ENCODE results near the gene TIMM22. TPM values are rescaled to one million over a fixed set of nuclear protein-coding genes. Genes with fewer than 3 reads are reported as not detected.
"Not testable (repeated sequence)": the region's sequence is repeated elsewhere in the genome, so short reads cannot be mapped to it uniquely, and the experiment has no call there.

TIMM22 gene
- total and polyA plus RNA-seq, 2 donors from 2014 or later: 14.6 to 17.3 TPM

- no peaks in the 10 kb centered on the region for H3K36me3 ChIP-seq (ENCODE audit: control insufficient read depth in 2 of 3, insufficient read depth in 3 of 3, low read length in 3 of 3)
- intact Hi-C loops (cut with DNase I): no loop called here
- no peak overlapping the region for H3K4me3 ChIP-seq (ENCODE audit: low read length in 3 of 3)
- H3K4me1 ChIP-seq (ENCODE audit: control insufficient read depth in 2 of 3, insufficient read depth in 2 of 3, low read depth in 1 of 3, low read length in 3 of 3): no peaks in the 10 kb centered on the region
- no peaks in the 10 kb centered on the region for H3K9me3 ChIP-seq (ENCODE audit: control insufficient read depth in 2 of 3, insufficient read depth in 1 of 3, low read length in 3 of 3)
- no peak overlapping the region for H3K9ac ChIP-seq (ENCODE audit: low read length in 3 of 3)
- no peak for FAIRE-seq
- peak in 1 of 5 donors; percentile 26 for DNase-seq
- no peaks in the 10 kb centered on the region for H3K27me3 ChIP-seq (ENCODE audit: control insufficient read depth, insufficient read depth, low read length)
- no peak for TF ChIP-seq CTCF (IDR thresholded peaks at IDR 0.05; ENCODE audit: borderline replicate concordance, extremely low read depth, insufficient read depth)
- no peak overlapping the region for H3K27ac ChIP-seq (ENCODE audit: low read depth in 2 of 2, low read length in 2 of 2)
Observed at GRCh38 chr17:968812-969730, 27.9 kb upstream of the TIMM22 start.

- Histone ChIP-seq H3K4me3 (ENCODE audit: low read length in 3 of 3) (no peak overlapping the region), H3K27ac (ENCODE audit: low read depth in 2 of 2, low read length in 2 of 2) (no peak overlapping the region), H3K9me3 (ENCODE audit: control insufficient read depth in 2 of 3, insufficient read depth in 1 of 3, low read length in 3 of 3) (no peaks in the 10 kb centered on the region), H3K9ac (ENCODE audit: low read length in 3 of 3) (no peak overlapping the region), H3K36me3 (ENCODE audit: control insufficient read depth in 2 of 3, insufficient read depth in 3 of 3, low read length in 3 of 3) (no peaks in the 10 kb centered on the region), H3K27me3 (ENCODE audit: control insufficient read depth, insufficient read depth, low read length) (no peaks in the 10 kb centered on the region), H3K4me1 (ENCODE audit: control insufficient read depth in 2 of 3, insufficient read depth in 2 of 3, low read depth in 1 of 3, low read length in 3 of 3) (no peaks in the 10 kb centered on the region)
- intact Hi-C loops (cut with DNase I): no loop called here
- FAIRE-seq (no peak), DNase-seq (peak in 2 of 5 donors; percentile 20 to 70)
- TF ChIP-seq CTCF (IDR thresholded peaks at IDR 0.05; ENCODE audit: borderline replicate concordance, extremely low read depth, insufficient read depth): no peak
Observed at GRCh38 chr17:969811-970355, 27.0 kb upstream of the TIMM22 start.

- H3K9me3 ChIP-seq (ENCODE audit: control insufficient read depth in 2 of 3, insufficient read depth in 1 of 3, low read length in 3 of 3): no peaks in the 10 kb centered on the region
- no peaks in the 10 kb centered on the region for H3K27me3 ChIP-seq (ENCODE audit: control insufficient read depth, insufficient read depth, low read length)
- no peak overlapping the region for H3K27ac ChIP-seq (ENCODE audit: low read depth in 2 of 2, low read length in 2 of 2)
- H3K9ac ChIP-seq (ENCODE audit: low read length in 3 of 3): no peak overlapping the region
- no peak for TF ChIP-seq CTCF (IDR thresholded peaks at IDR 0.05; ENCODE audit: borderline replicate concordance, extremely low read depth, insufficient read depth)
- H3K36me3 ChIP-seq (ENCODE audit: control insufficient read depth in 2 of 3, insufficient read depth in 3 of 3, low read length in 3 of 3): no peaks in the 10 kb centered on the region
- intact Hi-C loops (cut with DNase I): no loop called here
- no peaks in the 10 kb centered on the region for H3K4me1 ChIP-seq (ENCODE audit: control insufficient read depth in 2 of 3, insufficient read depth in 2 of 3, low read depth in 1 of 3, low read length in 3 of 3)
- H3K4me3 ChIP-seq (ENCODE audit: low read length in 3 of 3): no peak overlapping the region
- FAIRE-seq (no peak), DNase-seq (no peak)
Observed at GRCh38 chr17:970364-970763, 26.6 kb upstream of the TIMM22 start.

GRCh38 chr17:971861-972260 lies 25.1 kb upstream of the TIMM22 start:
- H3K4me3 ChIP-seq (ENCODE audit: low read length in 3 of 3); H3K9ac ChIP-seq (ENCODE audit: low read length in 3 of 3); intact Hi-C loops (cut with DNase I); H3K36me3 ChIP-seq (ENCODE audit: control insufficient read depth in 2 of 3, insufficient read depth in 3 of 3, low read length in 3 of 3); H3K27ac ChIP-seq (ENCODE audit: low read depth in 2 of 2, low read length in 2 of 2); H3K27me3 ChIP-seq (ENCODE audit: control insufficient read depth, insufficient read depth, low read length); H3K4me1 ChIP-seq (ENCODE audit: control insufficient read depth in 2 of 3, insufficient read depth in 2 of 3, low read depth in 1 of 3, low read length in 3 of 3); FAIRE-seq; H3K9me3 ChIP-seq (ENCODE audit: control insufficient read depth in 2 of 3, insufficient read depth in 1 of 3, low read length in 3 of 3): not testable (repeated sequence)
- peak in 1 of 5 donors; percentile 12 for DNase-seq

All from kidney (tissue), 14 donors.